ENCODE results near the gene WDR6. TPM values are rescaled to one million over a fixed set of nuclear protein-coding genes. Genes with fewer than 3 reads are reported as not detected.
A peak's percentile ranks its signal among the peaks of the same experiment; 100 is the strongest.

The WDR6 gene, protein sequence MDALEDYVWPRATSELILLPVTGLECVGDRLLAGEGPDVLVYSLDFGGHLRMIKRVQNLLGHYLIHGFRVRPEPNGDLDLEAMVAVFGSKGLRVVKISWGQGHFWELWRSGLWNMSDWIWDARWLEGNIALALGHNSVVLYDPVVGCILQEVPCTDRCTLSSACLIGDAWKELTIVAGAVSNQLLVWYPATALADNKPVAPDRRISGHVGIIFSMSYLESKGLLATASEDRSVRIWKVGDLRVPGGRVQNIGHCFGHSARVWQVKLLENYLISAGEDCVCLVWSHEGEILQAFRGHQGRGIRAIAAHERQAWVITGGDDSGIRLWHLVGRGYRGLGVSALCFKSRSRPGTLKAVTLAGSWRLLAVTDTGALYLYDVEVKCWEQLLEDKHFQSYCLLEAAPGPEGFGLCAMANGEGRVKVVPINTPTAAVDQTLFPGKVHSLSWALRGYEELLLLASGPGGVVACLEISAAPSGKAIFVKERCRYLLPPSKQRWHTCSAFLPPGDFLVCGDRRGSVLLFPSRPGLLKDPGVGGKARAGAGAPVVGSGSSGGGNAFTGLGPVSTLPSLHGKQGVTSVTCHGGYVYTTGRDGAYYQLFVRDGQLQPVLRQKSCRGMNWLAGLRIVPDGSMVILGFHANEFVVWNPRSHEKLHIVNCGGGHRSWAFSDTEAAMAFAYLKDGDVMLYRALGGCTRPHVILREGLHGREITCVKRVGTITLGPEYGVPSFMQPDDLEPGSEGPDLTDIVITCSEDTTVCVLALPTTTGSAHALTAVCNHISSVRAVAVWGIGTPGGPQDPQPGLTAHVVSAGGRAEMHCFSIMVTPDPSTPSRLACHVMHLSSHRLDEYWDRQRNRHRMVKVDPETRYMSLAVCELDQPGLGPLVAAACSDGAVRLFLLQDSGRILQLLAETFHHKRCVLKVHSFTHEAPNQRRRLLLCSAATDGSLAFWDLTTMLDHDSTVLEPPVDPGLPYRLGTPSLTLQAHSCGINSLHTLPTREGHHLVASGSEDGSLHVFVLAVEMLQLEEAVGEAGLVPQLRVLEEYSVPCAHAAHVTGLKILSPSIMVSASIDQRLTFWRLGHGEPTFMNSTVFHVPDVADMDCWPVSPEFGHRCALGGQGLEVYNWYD
- total RNA-seq (2022) (113 and 138 TPM in 2 replicates), Bru-seq, nascent RNA (percentile 74 among the genes with signal in this experiment), BruChase-seq, experiment 1, labeled RNA remaining after a 6-hour chase (percentile 97 among the genes with signal in this experiment), BruChase-seq, experiment 2, labeled RNA remaining after a 2-hour chase (percentile 97 among the genes with signal in this experiment)
- long read RNA-seq, full-length matches to known transcripts, result 29 of 55 reads
- long read RNA-seq, partial matches to known transcripts, result 20 of 55 reads
- long read RNA-seq, other reads (novel, unspliced or antisense), result 6 of 55 reads

DNA sequence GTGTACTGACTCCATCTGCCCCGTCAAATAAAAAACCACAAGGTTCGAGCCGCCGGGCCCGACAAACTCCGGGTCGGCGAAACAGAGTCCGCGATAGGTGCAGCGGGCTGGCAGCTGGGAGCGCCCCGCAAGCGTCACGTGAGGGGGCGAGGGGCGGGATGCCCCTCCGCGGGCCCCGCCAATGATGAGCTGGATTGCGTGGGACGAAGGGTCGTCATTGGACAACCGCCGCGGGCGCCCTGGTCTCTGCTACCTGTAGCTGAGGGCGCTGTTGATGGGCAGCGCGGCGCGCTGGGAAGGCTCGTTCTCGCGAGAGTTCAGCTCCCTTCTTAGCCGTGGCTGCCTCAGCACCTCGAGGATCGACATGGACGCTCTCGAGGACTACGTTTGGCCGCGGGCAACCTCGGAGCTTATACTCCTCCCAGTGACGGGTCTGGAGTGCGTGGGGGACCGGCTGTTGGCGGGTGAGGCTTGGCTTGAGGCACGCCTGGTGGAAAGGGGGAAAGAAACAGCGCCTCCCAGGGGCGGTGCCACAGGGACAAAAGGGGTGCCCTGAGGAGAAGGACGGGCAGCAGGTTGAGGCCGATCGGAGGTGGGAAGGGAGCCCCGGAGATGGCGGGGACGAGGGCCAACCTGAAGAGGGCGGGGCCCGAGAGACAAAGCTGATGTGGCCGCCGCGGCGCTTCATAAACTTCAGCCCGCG is at the start of gene WDR6:
Gene WDR6 (plus strand): TSS at position 324 of the 703 bp plus-strand sequence. CDS start 41 bp downstream, at position 365.
- Mint-ChIP-seq H3K36me3 (ENCODE audit: insufficient read depth, unreplicated experiment) (peaks cover 70% of the 10 kb centered on the region), H3K9me3 (ENCODE audit: low read depth, unreplicated experiment) (no peaks in the 10 kb centered on the region), H3K27me3 (ENCODE audit: unreplicated experiment) (no peaks in the 10 kb centered on the region), H3K4me1 (ENCODE audit: low read depth, unreplicated experiment) (peaks cover 16% of the 10 kb centered on the region), H3K27ac (ENCODE audit: unreplicated experiment) (peak within 1 kb of the TSS; percentile 88), H3K4me3 (ENCODE audit: low read depth, unreplicated experiment) (peak within 1 kb of the TSS; percentile 84)
- TSS peak; percentile 55 for BruUV-seq (replicated peaks)
- intact Hi-C loops (cut with micrococcal nuclease; ENCODE audit: unreplicated experiment), result no loop called here
- DNase-seq, result peak; percentile 97
- CTCF ChIA-PET, result interaction anchor here (0.6 to 1.8 kb wide), 10 partner anchors 10 to 1124 kb away, joined by 3 to 20 read pairs (median 4); partner anchors contain the start of genes IMPDH2, NDUFAF3, P4HTM and QRICH1
- TF ChIP-seq, protein P1, sequence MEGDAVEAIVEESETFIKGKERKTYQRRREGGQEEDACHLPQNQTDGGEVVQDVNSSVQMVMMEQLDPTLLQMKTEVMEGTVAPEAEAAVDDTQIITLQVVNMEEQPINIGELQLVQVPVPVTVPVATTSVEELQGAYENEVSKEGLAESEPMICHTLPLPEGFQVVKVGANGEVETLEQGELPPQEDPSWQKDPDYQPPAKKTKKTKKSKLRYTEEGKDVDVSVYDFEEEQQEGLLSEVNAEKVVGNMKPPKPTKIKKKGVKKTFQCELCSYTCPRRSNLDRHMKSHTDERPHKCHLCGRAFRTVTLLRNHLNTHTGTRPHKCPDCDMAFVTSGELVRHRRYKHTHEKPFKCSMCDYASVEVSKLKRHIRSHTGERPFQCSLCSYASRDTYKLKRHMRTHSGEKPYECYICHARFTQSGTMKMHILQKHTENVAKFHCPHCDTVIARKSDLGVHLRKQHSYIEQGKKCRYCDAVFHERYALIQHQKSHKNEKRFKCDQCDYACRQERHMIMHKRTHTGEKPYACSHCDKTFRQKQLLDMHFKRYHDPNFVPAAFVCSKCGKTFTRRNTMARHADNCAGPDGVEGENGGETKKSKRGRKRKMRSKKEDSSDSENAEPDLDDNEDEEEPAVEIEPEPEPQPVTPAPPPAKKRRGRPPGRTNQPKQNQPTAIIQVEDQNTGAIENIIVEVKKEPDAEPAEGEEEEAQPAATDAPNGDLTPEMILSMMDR (IDR thresholded peaks at IDR 0.05; ENCODE audit: unreplicated experiment), result no peak

DNA sequence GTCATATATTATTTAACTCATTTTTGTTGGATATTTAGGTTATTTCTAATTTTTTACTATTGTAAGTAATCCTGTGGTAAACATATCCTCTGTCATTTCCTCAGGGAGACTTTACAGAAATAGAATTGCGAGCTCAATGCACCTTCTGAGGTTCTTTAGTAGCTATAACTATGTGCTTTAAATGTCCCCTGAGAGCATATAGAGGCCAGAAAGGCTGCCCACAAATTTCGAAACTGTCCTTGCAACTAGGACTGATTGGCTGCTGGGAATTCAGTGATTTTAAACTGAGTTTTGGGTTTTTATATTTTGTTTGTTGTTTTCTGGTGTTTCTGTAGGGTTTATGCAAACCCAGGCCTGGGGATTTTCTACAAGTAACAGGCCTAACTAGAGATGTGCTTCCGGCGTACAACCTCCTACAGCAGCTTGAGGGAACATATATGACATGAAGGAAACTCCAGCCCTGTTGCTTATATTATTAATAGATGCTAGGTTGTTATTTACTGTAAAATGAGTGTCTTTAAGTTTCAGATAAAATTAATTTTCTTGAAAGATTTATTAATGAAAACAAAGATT is 46.3 kb upstream of the WDR6 start:
- H3K27ac Mint-ChIP-seq (ENCODE audit: unreplicated experiment), result no peak overlapping the region
- no peaks in the 10 kb centered on the region for H3K27me3 Mint-ChIP-seq (ENCODE audit: unreplicated experiment)
- CTCF ChIA-PET, result interaction anchor here (0.6 kb wide), 1 partner anchor 463 kb away, joined by 4 read pairs; no protein-coding TSS in a partner anchor
- TF ChIP-seq, protein P1 (IDR thresholded peaks at IDR 0.05; ENCODE audit: unreplicated experiment), result no peak
- intact Hi-C loops (cut with micrococcal nuclease; ENCODE audit: unreplicated experiment), result no loop called here
- no peak for DNase-seq
- BruUV-seq (replicated peaks), result no TSS peak
- no peak overlapping the region for H3K4me3 Mint-ChIP-seq (ENCODE audit: low read depth, unreplicated experiment)
- H3K4me1 Mint-ChIP-seq (ENCODE audit: low read depth, unreplicated experiment), result no peaks in the 10 kb centered on the region
- no peaks in the 10 kb centered on the region for H3K9me3 Mint-ChIP-seq (ENCODE audit: low read depth, unreplicated experiment)
- peaks cover 27% of the 10 kb centered on the region for H3K36me3 Mint-ChIP-seq (ENCODE audit: insufficient read depth, unreplicated experiment)

DNA sequence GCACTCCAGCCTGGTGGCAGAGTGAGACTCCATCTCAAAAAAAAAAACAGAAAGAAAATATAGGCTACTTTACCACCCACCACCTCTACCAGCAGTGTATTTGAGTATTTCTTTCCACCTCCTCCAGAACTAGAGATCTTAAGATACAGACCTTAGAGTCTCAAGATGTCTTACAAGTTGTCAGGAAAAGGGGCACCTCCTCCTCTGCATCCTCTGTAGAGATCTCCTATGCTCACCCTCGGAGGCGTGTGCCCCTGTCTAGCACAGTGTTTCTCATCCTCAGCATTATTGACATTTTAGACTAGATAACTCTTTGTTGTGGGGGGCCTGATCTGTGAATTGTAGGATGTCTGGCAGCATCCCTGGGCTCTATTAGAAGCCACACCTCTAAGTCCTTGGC is 44.9 kb upstream of the WDR6 start:
- Mint-ChIP-seq H3K4me1 (ENCODE audit: low read depth, unreplicated experiment) (no peaks in the 10 kb centered on the region), H3K4me3 (ENCODE audit: low read depth, unreplicated experiment) (no peak overlapping the region), H3K27me3 (ENCODE audit: unreplicated experiment) (no peaks in the 10 kb centered on the region), H3K27ac (ENCODE audit: unreplicated experiment) (no peak overlapping the region), H3K9me3 (ENCODE audit: low read depth, unreplicated experiment) (no peaks in the 10 kb centered on the region), H3K36me3 (ENCODE audit: insufficient read depth, unreplicated experiment) (peaks cover 21% of the 10 kb centered on the region)
- DNase-seq, result no peak
- BruUV-seq (replicated peaks), result no TSS peak
- TF ChIP-seq, protein P1 (IDR thresholded peaks at IDR 0.05; ENCODE audit: unreplicated experiment), result no peak
- CTCF ChIA-PET, result no interaction called here
- intact Hi-C loops (cut with micrococcal nuclease; ENCODE audit: unreplicated experiment), result no loop called here
